ENCODE data around the gene HTRA2. TPM values are rescaled to one million over a fixed set of nuclear protein-coding genes. Genes with fewer than 3 reads are reported as not detected.

The HTRA2 gene
- total RNA-seq, 4 donors from 2014 or later, result 27.3 to 45.9 (median 37.5) TPM

- H3K36me3 ChIP-seq, result peaks cover 0 to 11% of the 10 kb centered on the region in 2 donors
- no peak overlapping the region for H3K27ac ChIP-seq
- TF ChIP-seq CTCF (IDR thresholded peaks at IDR 0.05), result no peak
- TF ChIP-seq POLR2A (IDR thresholded peaks at IDR 0.05), result no peak
- no peak for DNase-seq
- no peaks in the 10 kb centered on the region for H3K27me3 ChIP-seq
- H3K9me3 ChIP-seq, result no peaks in the 10 kb centered on the region
- H3K4me1 ChIP-seq, result peaks cover 6 to 14% of the 10 kb centered on the region in 2 donors
- H3K4me3 ChIP-seq (replicated peaks in 1 of 3), result no peak overlapping the region
- 86 to 91% methylated on average over 4 of the region's 4 CpGs for WGBS, 2 donors
- intact Hi-C loops (cut with DNase I), result no loop called here
Measured at GRCh38 chr2:74533464-74533863, 3.7 kb downstream of the HTRA2 start.

- H3K4me1 ChIP-seq, result peaks cover 6 to 7% of the 10 kb centered on the region in 2 donors
- no peak for DNase-seq
- TF ChIP-seq POLR2A (IDR thresholded peaks at IDR 0.05), result no peak
- TF ChIP-seq CTCF (IDR thresholded peaks at IDR 0.05), result no peak
- H3K9me3 ChIP-seq, result no peaks in the 10 kb centered on the region
- H3K27me3 ChIP-seq, result no peaks in the 10 kb centered on the region
- H3K27ac ChIP-seq, result no peak overlapping the region
- H3K36me3 ChIP-seq, result peaks cover 0 to 11% of the 10 kb centered on the region in 2 donors
- intact Hi-C loops (cut with DNase I), result no loop called here
- WGBS, 2 donors, result 86 to 88% methylated on average over 6 to 12 of the region's 12 CpGs
- no peak overlapping the region for H3K4me3 ChIP-seq (replicated peaks in 1 of 3)
Measured at GRCh38 chr2:74534411-74534810, 4.7 kb downstream of the HTRA2 start.

- Histone ChIP-seq H3K36me3 (peaks cover 0 to 11% of the 10 kb centered on the region in 2 donors), H3K4me3 (replicated peaks in 1 of 3) (no peak overlapping the region), H3K27ac (no peak overlapping the region), H3K4me1 (peaks cover 6 to 7% of the 10 kb centered on the region in 2 donors), H3K27me3 (no peaks in the 10 kb centered on the region), H3K9me3 (no peaks in the 10 kb centered on the region)
- DNase-seq, result no peak
- 89 to 97% methylated on average over 10 of the region's 10 CpGs for WGBS, 2 donors
- TF ChIP-seq CTCF (IDR thresholded peaks at IDR 0.05) (no peak), POLR2A (IDR thresholded peaks at IDR 0.05) (no peak)
- intact Hi-C loops (cut with DNase I), result no loop called here
Measured at GRCh38 chr2:74535440-74535965, 5.8 kb downstream of the HTRA2 start.

GRCh38 chr2:74536166-74536950 lies 6.6 kb downstream of the HTRA2 start:
- no peaks in the 10 kb centered on the region for H3K9me3 ChIP-seq
- TF ChIP-seq CTCF (IDR thresholded peaks at IDR 0.05), result no peak
- TF ChIP-seq POLR2A (IDR thresholded peaks at IDR 0.05), result no peak
- no peak overlapping the region for H3K4me3 ChIP-seq (replicated peaks in 1 of 3)
- no peak overlapping the region for H3K27ac ChIP-seq
- intact Hi-C loops (cut with DNase I), result no loop called here
- H3K4me1 ChIP-seq, result peaks cover 0 to 6% of the 10 kb centered on the region in 2 donors
- no peak for DNase-seq
- WGBS, 2 donors, result 84 to 87% methylated on average over 22 to 23 of the region's 23 CpGs
- H3K27me3 ChIP-seq, result no peaks in the 10 kb centered on the region
- peaks cover 0 to 11% of the 10 kb centered on the region in 2 donors for H3K36me3 ChIP-seq

GRCh38 chr2:74537140-74537539 lies 7.4 kb downstream of the HTRA2 start:
- Histone ChIP-seq H3K9me3 (no peaks in the 10 kb centered on the region), H3K4me3 (replicated peaks in 1 of 3) (no peak overlapping the region), H3K4me1 (peaks cover 0 to 6% of the 10 kb centered on the region in 2 donors), H3K36me3 (peaks cover 0 to 11% of the 10 kb centered on the region in 2 donors), H3K27ac (no peak overlapping the region), H3K27me3 (no peaks in the 10 kb centered on the region)
- TF ChIP-seq CTCF (IDR thresholded peaks at IDR 0.05) (no peak), POLR2A (IDR thresholded peaks at IDR 0.05) (no peak)
- no peak for DNase-seq
- intact Hi-C loops (cut with DNase I), result no loop called here
- WGBS, 2 donors, result 69 to 73% methylated on average over 4 of the region's 4 CpGs
